Hematopoietic multipotent progenitor cell treated with erythropoietin and hydrocortisone succinate and interleukin-3 and kit ligand, for 17 days (in vitro differentiated cells): ENCODE results near the gene C1R.

Experiments used
- DNase-seq: peaks from one replicate; pipeline ENCODE4 v3.0.0-alpha.2; 2015; ENCODE audit warnings: low spot score

Gene C1R

DNA sequence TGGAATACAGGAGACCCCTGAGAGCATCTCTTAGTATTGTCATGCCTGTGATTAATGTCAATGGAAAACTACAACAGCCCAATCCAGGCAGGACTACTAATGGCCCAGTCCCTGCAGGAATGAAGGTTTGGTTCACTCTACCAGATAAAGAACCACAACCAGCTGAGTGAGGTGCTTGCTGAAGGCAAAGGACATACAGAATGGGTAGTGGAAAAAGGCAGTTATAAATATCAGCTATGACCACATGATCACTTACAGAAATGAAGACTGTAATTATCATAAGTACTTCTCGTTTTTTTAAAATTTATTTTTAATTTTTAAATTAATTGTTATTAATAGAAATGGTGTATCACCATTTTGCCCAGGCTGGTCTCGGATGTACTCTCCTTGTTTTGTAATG is 56.8 kb downstream of the C1R start:
- DNase-seq, result no peak

- peak; percentile 23 for DNase-seq
Measured at GRCh38 chr12:7034464-7034863, 57.8 kb downstream of the C1R start.

GRCh38 chr12:7032990-7033389 is 59.3 kb downstream of the C1R start:
- DNase-seq, result peak; percentile 40

DNA sequence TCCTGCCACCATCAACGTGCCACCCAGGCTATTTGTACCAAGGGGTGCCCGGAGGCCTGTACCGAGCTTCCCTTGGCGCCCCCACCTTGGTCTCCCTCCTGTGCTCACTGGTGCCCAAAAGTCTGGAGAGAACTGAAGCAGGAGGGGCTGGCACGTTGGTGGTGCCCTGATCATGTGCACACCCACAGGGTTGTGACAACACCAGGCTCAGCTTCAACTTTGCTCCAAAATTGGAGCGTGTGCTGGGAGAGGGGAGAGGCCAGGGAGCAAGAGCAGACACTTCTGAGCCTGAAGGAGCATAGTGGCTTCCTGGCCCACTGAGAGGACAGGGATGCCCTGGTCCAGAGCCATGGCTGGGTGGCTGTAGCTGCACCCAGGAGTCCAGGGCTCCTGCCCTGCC is 60.9 kb downstream of the C1R start:
- no peak for DNase-seq
